IMR-90 (cell line): ENCODE results near the gene CDH1. TPM values are rescaled to one million over a fixed set of nuclear protein-coding genes. Genes with fewer than 3 reads are reported as not detected.

ENCODE experiments used
- ATAC-seq: fragments of 200-7000 bp; cut with Tn5 transposase; 2 replicates; pipeline ENCODE4 v1.9.1; 2020; ENCODE audit warnings: low read depth, mild to moderate bottlenecking, moderate library complexity
- BruUV-seq: library from RNA; stranded (reverse); fragments of 400-500 nt; replicated peaks from 2 replicates; lab custom pipeline; 2021; lab: Mats Ljungman, UMichigan
- CTCF ChIA-PET: fragments of 300-600 bp; formaldehyde crosslinking; extraction: SDS; loops from one replicate; lab custom pipeline; 2021; ENCODE audit warnings: antibody characterized with exemption; lab: Yijun Ruan, JAX
- POLR2A ChIA-PET: fragments of 300-600 bp; sonication (Branson Sonifier 250); formaldehyde crosslinking; loops from one replicate; lab custom pipeline; 2022; ENCODE audit warnings: antibody characterized with exemption; ENCODE audit not compliant: unreplicated experiment; lab: Charles Lee
- DNase-seq: peaks from one replicate; pipeline ENCODE4 v3.0.0; 2013
- H2AFZ ChIP-seq: replicated peaks from 2 replicates; pipeline ENCODE3; 2013; ENCODE audit warnings: low read length, mild to moderate bottlenecking; ENCODE audit not compliant: poor library complexity
- H2AK5ac ChIP-seq: 2 replicates; pipeline ENCODE4 v1.6.1; 2013; ENCODE audit warnings: low read depth, low read length, inconsistent platforms
- H2AK9ac ChIP-seq: replicated peaks from 2 replicates; pipeline ENCODE3; 2013; ENCODE audit warnings: mild to moderate bottlenecking, low read depth, low read length, moderate library complexity; ENCODE audit not compliant: poor library complexity
- H2BK120ac ChIP-seq: 2 replicates; pipeline ENCODE4 v1.6.1; 2013; ENCODE audit warnings: low read depth, low read length, inconsistent platforms
- H2BK15ac ChIP-seq: 3 replicates; pipeline ENCODE4 v1.6.1; 2013; ENCODE audit warnings: low read depth, low read length, inconsistent platforms
- H2BK20ac ChIP-seq: 2 replicates; pipeline ENCODE4 v1.6.1; 2013; ENCODE audit warnings: low read depth, mild to moderate bottlenecking, inconsistent platforms, low read length, moderate library complexity
- H2BK5ac ChIP-seq: 2 replicates; pipeline ENCODE4 v1.6.1; 2013; ENCODE audit warnings: mild to moderate bottlenecking, low read depth, low read length, inconsistent platforms; ENCODE audit not compliant: poor library complexity, severe bottlenecking
- H3K14ac ChIP-seq: replicated peaks from 2 replicates; pipeline ENCODE4 v1.6.1; 2013; ENCODE audit warnings: low read depth, low read length, inconsistent platforms
- H3K18ac ChIP-seq: 2 replicates; pipeline ENCODE4 v1.6.1; 2013; ENCODE audit warnings: low read depth, low read length, control low read depth
- H3K23ac ChIP-seq: 2 replicates; pipeline ENCODE4 v1.6.1; 2013; ENCODE audit warnings: low read depth, low read length, inconsistent platforms
- H3K27ac ChIP-seq: 2 replicates; pipeline ENCODE4 v1.5.1; 2013; ENCODE audit warnings: mild to moderate bottlenecking, control low read depth, low read length; ENCODE audit not compliant: insufficient read depth
- H3K27me3 ChIP-seq: 2 replicates; pipeline ENCODE4 v1.6.1; 2013; ENCODE audit warnings: low read length; ENCODE audit not compliant: control insufficient read depth, insufficient read depth
- H3K36me3 ChIP-seq: 2 replicates; pipeline ENCODE4 v1.6.1; 2013; ENCODE audit warnings: low read length, mixed read lengths; ENCODE audit not compliant: control insufficient read depth, insufficient read depth
- H3K4ac ChIP-seq: 2 replicates; pipeline ENCODE4 v1.6.1; 2013; ENCODE audit warnings: low read depth, low read length, inconsistent platforms
- H3K4me1 ChIP-seq: 2 replicates; pipeline ENCODE4 v1.6.1; 2013; ENCODE audit warnings: low read length, mixed read lengths; ENCODE audit not compliant: control insufficient read depth, insufficient read depth
- H3K4me2 ChIP-seq: 2 replicates; pipeline ENCODE4 v1.6.1; 2013; ENCODE audit warnings: low read depth, mild to moderate bottlenecking, control low read depth, low read length, moderate library complexity
- H3K4me3 ChIP-seq: 2 replicates; pipeline ENCODE4 v1.5.1; 2013; ENCODE audit warnings: low read depth, mild to moderate bottlenecking, control low read depth, low read length, moderate library complexity; ENCODE audit not compliant: insufficient read depth
- H3K56ac ChIP-seq: 2 replicates; pipeline ENCODE4 v1.6.1; 2013; ENCODE audit warnings: low read length, inconsistent platforms; ENCODE audit not compliant: insufficient read depth; ENCODE audit errors: extremely low read depth
- H3K79me1 ChIP-seq, 2 experiments: 2 replicates each; pipeline ENCODE4 v1.6.1; 2013; ENCODE audit warnings: low read length in 2 of 2, inconsistent platforms in 1 of 2, low read depth in 1 of 2
- H3K9ac ChIP-seq: 2 replicates; pipeline ENCODE4 v1.6.1; 2013; ENCODE audit warnings: low read depth, low read length, control low read depth
- H3K9me1 ChIP-seq: 2 replicates; pipeline ENCODE4 v1.6.1; 2013; ENCODE audit warnings: low read length, inconsistent platforms; ENCODE audit not compliant: insufficient read depth
- H3K9me3 ChIP-seq: 2 replicates; pipeline ENCODE4 v1.6.1; 2013; ENCODE audit warnings: low read length; ENCODE audit not compliant: control insufficient read depth, insufficient read depth
- H4K20me1 ChIP-seq: 2 replicates; pipeline ENCODE4 v1.6.1; 2013; ENCODE audit warnings: low read length, inconsistent platforms; ENCODE audit not compliant: insufficient read depth
- H4K5ac ChIP-seq: 2 replicates; pipeline ENCODE4 v1.6.1; 2013; ENCODE audit warnings: mild to moderate bottlenecking, low read depth, low read length, control low read depth
- H4K8ac ChIP-seq, 2 experiments: 2 replicates each; pipeline ENCODE4 v1.6.1; 2013; ENCODE audit warnings: low read depth in 2 of 2, low read length in 2 of 2, control low read depth in 1 of 2, inconsistent platforms in 1 of 2
- H4K91ac ChIP-seq: 2 replicates; pipeline ENCODE4 v1.6.1; 2013; ENCODE audit warnings: low read depth, low read length, inconsistent platforms; ENCODE audit not compliant: insufficient read depth
- CHD1 ChIP-seq: IDR thresholded peaks from 2 replicates; pipeline ENCODE4 v1.6.1; 2012; ENCODE audit warnings: low read depth, low read length, improper control_type of control experiment
- CTCF ChIP-seq: conservative IDR thresholded peaks from 2 replicates; pipeline ENCODE4 v1.5.1; 2012; ENCODE audit warnings: mild to moderate bottlenecking, low read depth, low read length, improper control_type of control experiment
- ELK1 ChIP-seq: fragments of 150-350 bp; IDR thresholded peaks from 2 replicates; pipeline ENCODE4 v1.6.1; 2016; ENCODE audit warnings: low read depth, mild to moderate bottlenecking, low read length, moderate library complexity, borderline replicate concordance
- FOS ChIP-seq: fragments of 150-350 bp; IDR thresholded peaks from 2 replicates; pipeline ENCODE4 v1.6.1; 2016; ENCODE audit warnings: low read depth, low read length
- MAFK ChIP-seq: IDR thresholded peaks from 2 replicates; pipeline ENCODE4 v1.6.1; 2012; ENCODE audit warnings: low read depth, low read length, improper control_type of control experiment
- MAZ ChIP-seq: IDR thresholded peaks from 2 replicates; pipeline ENCODE4 v1.6.1; 2012; ENCODE audit warnings: low read depth, mild to moderate bottlenecking, low read length, improper control_type of control experiment, moderate library complexity, borderline replicate concordance
- MXI1 ChIP-seq: IDR thresholded peaks from 2 replicates; pipeline ENCODE4 v1.6.1; 2012; ENCODE audit warnings: low read depth, mild to moderate bottlenecking, low read length, moderate library complexity, borderline replicate concordance
- NFE2L2 ChIP-seq: fragments of 150-350 bp; IDR thresholded peaks from 2 replicates; pipeline ENCODE4 v1.6.1; 2016; ENCODE audit warnings: low read depth, mild to moderate bottlenecking, low read length
- POLR2A ChIP-seq: IDR thresholded peaks from 2 replicates; pipeline ENCODE4 v1.6.1; 2012; ENCODE audit warnings: mild to moderate bottlenecking, low read depth, low read length
- RAD21 ChIP-seq: IDR thresholded peaks from 2 replicates; pipeline ENCODE4 v1.6.1; 2012; ENCODE audit warnings: low read length, improper control_type of control experiment
- RFX5 ChIP-seq: IDR thresholded peaks from 2 replicates; pipeline ENCODE4 v1.8.0; 2012; ENCODE audit warnings: low read depth, mild to moderate bottlenecking, low read length, moderate library complexity
- SMC3 ChIP-seq: fragments of 150-350 bp; IDR thresholded peaks from 2 replicates; pipeline ENCODE4 v1.6.1; 2016; ENCODE audit warnings: low read depth, mild to moderate bottlenecking, antibody characterized with exemption, low read length, moderate library complexity
- USF2 ChIP-seq: fragments of 150-350 bp; IDR thresholded peaks from 2 replicates; pipeline ENCODE4 v1.6.1; 2017; ENCODE audit warnings: mild to moderate bottlenecking, antibody characterized with exemption, low read length, low read depth
- WGBS, 2 experiments: methylation state at CpG; one replicate each; pipeline versions ENCODE4 v1.1.5 to v1.1.7; 2013; ENCODE audit warnings: missing lambda C conversion rate in 2 of 2; ENCODE audit not compliant: insufficient read length in 1 of 2; ENCODE audit errors: extremely low coverage in 2 of 2; 5-methylcytosine and 5-hydroxymethylcytosine counted together
- dilution Hi-C: fragments of 300-500 bp; cut with HindIII; formaldehyde crosslinking; loops from one replicate; pipeline ENCODE4 v1.14.3; 2018; ENCODE audit warnings: low sequenced_read_pairs; ENCODE audit not compliant: unreplicated experiment
- in situ Hi-C: fragments of 300-500 bp; cut with MboI; formaldehyde crosslinking; loops from 3 replicates; pipeline ENCODE4 v1.14.3; 2019; ENCODE audit warnings: low sequenced_read_pairs, inconsistent platforms, mixed read lengths
- intact Hi-C: fragments of 100-400 bp; cut with micrococcal nuclease; formaldehyde crosslinking; loops from 2 replicates; pipeline ENCODE4 v1.10.0; 2022
- polyA plus RNA-seq, 3 experiments: library from polyadenylated mRNA; depleted of rRNA; stranded (reverse); fragments of >200 nt; gene quantifications; 2 replicates each; pipeline ENCODE4 v1.2.3, GENCODE V29; 2012; ENCODE audit warnings: low replicate concordance in 1 of 3
- total RNA-seq: library from RNA; depleted of rRNA; stranded (reverse); fragments of >200 nt; gene quantifications from 2 replicates; pipeline ENCODE4 v1.2.3, GENCODE V29; 2012

The CDH1 gene
- total and polyA plus RNA-seq, 2 of the 4 experiments (the other 2 are of a cell fraction) = under 0.01 TPM; not detected in 1

GRCh38 chr16:68750193-68750695 lies 13.2 kb downstream of the CDH1 start:
- BruUV-seq = no TSS peak
- no peak overlapping the region for H2AFZ ChIP-seq
- H3K14ac ChIP-seq = no peak overlapping the region
- H2BK15ac ChIP-seq = no peak overlapping the region
- ChIA-PET POLR2A (no interaction called here), CTCF (no interaction called here)
- H3K4ac ChIP-seq = no peak overlapping the region
- TF ChIP-seq CHD1 = no peak
- no peak for TF ChIP-seq NFE2L2
- no peak for TF ChIP-seq RAD21
- no peak for TF ChIP-seq MAFK
- no peak for TF ChIP-seq SMC3
- TF ChIP-seq CTCF = no peak
- TF ChIP-seq MXI1 = no peak
- no peak for TF ChIP-seq ELK1
- TF ChIP-seq POLR2A = no peak
- TF ChIP-seq USF2 = no peak
- no peak for TF ChIP-seq MAZ
- no peak for TF ChIP-seq RFX5
- TF ChIP-seq FOS = no peak
- no CpG with 5 or more reads among the region's 8 CpGs for WGBS, 2 experiments
- in situ Hi-C loops = no loop called here
- no peak overlapping the region for H3K23ac ChIP-seq
- intact Hi-C loops = no loop called here
- H3K79me1 ChIP-seq = no peaks in the 10 kb centered on the region
- no peak overlapping the region for H3K27ac ChIP-seq
- H2AK5ac ChIP-seq = no peak overlapping the region
- H3K4me2 ChIP-seq = no peak overlapping the region
- no peaks in the 10 kb centered on the region for H3K9me1 ChIP-seq
- no peaks in the 10 kb centered on the region for H3K9me3 ChIP-seq
- no peak overlapping the region for H3K18ac ChIP-seq
- DNase-seq = no peak
- H3K27me3 ChIP-seq = peaks cover 21% of the 10 kb centered on the region
- no peak overlapping the region for H3K4me3 ChIP-seq
- no peaks in the 10 kb centered on the region for H3K36me3 ChIP-seq
- no peak overlapping the region for H2AK9ac ChIP-seq
- ATAC-seq = no peak
- H4K91ac ChIP-seq = no peak overlapping the region
- dilution Hi-C loops = no loop called here
- H3K9ac ChIP-seq = no peak overlapping the region
- no peak overlapping the region for H2BK5ac ChIP-seq
- no peak overlapping the region for H2BK20ac ChIP-seq
- no peaks in the 10 kb centered on the region for H3K4me1 ChIP-seq
- H4K5ac ChIP-seq = no peak overlapping the region
- H4K8ac ChIP-seq = no peak overlapping the region
- no peak overlapping the region for H3K56ac ChIP-seq
- H4K20me1 ChIP-seq = no peaks in the 10 kb centered on the region
- no peak overlapping the region for H2BK120ac ChIP-seq
